ENCODE measurements around the gene IFNA10.

GRCh38 chr9:21228122-21228521 lies 21.2 kb upstream of the IFNA10 start, which contains the start of gene IFNA17:
- TF ChIP-seq TSHZ2 (CRISPR knock-in tag; IDR thresholded peaks at IDR 0.05) (no peak), PATZ1 (CRISPR knock-in tag; IDR thresholded peaks at IDR 0.05; ENCODE audit: borderline replicate concordance) (no peak), GLIS3 (CRISPR knock-in tag; IDR thresholded peaks at IDR 0.05) (no peak)

Measured in SK-N-SH treated with all-trans-retinoic acid at 6 μM for 48 hours (cell line).